ENCODE data around the gene ARHGEF4.

ARHGEF4 gene

DNA sequence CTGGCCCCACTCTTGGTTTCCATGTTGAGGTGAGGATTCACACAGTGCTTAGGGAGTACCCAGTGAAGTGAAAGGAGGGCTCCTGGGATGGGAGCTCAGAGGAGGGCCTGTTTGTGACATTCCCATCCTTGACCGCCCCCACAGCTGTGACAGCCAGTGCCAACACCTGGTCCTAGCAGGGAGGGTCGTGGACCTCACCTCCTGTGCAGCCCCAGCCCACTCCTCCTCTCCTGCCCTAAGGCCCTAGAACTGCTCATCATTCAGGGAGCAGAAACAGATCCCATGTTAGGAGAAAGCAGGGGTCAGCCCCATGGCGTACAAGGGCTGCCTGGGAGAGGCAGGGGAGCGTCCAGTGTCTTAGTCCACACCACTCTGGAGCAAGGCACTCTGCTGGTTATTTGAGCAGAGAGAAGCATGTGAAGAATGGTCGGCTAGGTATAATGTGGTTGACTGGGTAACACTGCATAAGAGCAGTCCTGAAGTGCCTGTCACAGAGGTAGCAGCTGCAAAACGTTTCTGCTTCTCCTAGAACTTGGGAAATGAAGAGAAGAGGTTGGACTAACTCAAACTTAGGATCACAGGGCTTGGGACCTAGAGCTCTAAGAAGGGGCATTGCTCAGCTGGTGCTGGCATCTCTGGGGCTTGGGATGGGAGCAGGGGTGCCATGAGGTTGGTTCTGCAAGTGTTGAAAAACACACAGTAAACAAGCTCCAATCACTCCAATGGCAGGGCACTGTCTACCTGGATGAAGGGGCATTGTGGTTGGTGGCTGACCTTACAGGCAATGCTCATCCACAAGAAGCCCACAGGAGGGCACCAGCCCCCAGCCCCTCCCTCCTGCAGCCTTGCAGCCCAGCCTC, 200.9 kb downstream of the ARHGEF4 start:
- DNase-seq (ENCODE audit: low read depth in 2 of 2) = no peak

DNA sequence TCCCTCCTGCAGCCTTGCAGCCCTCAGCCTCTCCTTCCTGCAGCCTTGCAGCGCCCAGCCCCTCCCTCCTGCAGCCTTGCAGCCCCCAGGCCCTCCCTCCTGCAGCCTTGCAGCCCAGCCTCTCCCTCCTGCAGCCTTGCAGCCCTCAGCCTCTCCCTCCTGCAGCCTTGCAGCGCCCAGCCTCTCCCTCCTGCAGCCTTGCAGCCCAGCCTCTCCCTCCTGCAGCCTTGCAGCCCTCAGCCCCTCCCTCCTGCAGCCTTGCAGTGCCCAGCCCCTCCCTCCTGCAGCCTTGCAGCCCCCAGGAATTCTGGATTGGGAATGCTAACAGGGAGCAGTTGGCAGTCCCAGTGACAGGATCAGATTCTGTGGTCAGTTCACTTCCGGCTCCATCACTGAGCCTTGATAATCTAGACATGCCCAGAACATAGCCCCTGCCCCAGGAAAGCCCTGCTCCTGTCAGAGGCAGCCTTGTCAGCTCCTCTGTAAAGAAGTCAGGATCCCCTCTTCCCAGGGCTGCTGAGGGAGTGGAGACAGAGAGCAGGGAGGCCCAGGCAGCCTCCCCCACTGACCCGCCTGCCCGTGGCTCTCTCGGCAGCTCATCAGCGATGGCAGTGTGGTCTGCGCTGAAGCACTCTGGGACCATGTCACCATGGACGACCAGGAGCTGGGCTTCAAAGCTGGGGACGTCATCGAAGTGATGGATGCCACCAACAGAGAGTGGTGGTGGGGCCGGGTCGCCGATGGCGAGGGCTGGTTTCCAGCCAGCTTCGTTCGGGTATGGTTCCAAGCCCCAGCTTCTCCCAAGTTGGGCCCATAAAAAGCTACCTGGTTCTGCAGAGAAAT, 201.8 kb downstream of the ARHGEF4 start:
- DNase-seq (ENCODE audit: low read depth in 2 of 2) = no peak

DNA sequence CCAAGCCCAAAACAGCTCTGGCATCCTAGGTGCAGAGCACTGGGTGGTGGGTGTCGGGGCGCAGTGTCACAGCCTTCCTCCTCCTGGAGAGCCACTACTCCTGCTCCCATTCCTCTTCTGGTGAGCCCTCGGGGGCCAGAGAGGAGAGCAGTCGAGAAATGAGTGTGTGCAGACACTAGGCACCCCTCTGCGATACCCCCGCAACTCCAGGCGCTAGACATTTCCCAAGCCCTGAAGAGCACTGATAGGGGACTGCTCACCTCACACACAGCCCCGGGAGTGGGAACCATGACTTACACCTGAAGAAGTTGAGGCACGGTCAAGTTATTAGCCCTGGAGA, 202.4 kb downstream of the ARHGEF4 start:
- no peak for DNase-seq (ENCODE audit: low read depth in 2 of 2)

DNA sequence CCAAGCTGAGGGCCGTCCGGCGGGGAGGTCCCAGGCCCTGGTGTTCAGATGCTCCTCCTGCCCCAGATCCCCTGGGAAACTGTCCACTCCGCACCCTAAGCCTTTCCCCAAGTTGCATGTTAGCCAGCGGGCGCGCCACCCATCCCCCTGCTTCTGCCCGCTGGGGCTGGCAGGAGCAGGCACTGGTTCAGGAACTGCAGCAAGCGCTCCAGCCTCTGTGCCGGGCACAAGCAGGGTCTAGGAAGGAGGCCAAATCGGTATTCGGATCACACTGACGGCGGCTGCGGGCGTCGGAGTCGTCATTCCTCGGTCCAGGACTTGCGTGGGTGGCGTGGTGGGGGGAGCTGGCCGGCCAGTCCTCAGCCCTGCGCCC, 202.8 kb downstream of the ARHGEF4 start:
- no peak for DNase-seq (ENCODE audit: low read depth in 2 of 2)

DNA sequence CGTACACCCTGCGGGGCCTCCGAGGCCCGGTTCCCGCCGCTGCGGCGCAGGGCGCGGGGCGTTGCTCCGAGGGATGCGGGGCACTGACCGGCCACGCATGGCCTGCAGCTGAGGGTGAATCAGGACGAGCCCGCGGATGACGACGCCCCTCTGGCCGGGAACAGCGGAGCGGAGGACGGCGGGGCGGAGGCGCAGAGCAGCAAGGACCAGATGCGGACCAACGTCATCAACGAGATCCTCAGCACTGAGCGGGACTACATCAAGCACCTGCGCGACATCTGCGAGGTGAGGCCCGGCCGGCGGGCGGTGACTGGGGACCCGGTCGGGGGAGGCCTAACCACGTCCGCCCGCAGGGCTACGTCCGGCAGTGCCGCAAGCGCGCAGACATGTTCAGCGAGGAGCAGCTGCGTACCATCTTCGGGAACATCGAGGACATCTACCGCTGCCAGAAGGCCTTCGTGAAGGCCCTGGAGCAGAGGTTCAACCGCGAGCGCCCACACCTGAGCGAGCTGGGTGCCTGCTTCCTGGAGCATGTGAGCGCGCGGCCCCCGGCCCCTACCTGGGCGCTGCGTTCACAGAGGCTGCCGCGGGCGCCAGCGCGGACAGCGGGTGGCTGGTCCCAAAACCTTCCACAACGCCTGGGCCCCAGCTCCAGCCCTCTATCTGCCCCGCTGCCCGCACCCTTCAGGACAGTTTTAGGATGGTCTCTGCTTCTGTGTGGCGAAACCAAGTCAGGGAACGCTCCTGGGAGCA, 203.4 kb downstream of the ARHGEF4 start:
- no peak for DNase-seq (ENCODE audit: low read depth in 2 of 2)

DNA sequence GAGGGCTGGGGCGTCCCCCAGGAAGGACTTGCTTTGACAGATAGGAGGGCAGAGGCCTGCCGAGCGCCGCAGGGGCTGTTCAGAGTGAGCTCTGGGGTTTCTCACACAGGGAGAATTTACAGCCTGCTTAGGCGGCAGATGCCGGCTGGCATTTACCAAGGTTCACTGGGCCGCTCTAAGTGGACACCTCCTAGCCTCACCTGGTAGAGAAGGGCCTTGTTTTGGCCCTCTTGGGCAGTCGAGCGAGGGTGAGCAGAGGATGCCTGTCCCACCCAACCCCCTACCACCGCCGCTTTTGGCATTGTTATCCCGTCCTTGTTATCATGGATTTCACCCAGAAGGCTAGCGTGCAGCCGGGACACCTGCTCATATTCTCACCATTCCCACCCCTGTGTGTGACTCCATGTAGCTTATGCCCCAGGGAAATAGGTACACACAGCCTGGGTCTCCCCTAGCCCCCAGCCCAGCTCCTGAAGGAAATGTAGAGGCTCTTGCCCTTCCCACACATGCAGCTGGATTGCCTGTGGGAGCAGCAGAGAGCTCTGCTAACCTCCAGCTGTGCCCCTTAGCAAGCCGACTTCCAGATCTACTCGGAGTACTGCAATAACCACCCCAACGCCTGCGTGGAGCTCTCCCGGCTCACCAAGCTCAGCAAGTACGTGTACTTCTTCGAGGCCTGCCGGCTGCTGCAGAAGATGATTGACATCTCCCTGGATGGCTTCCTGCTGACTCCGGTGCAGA, 204.1 kb downstream of the ARHGEF4 start:
- DNase-seq (ENCODE audit: low read depth in 2 of 2) = no peak

DNA sequence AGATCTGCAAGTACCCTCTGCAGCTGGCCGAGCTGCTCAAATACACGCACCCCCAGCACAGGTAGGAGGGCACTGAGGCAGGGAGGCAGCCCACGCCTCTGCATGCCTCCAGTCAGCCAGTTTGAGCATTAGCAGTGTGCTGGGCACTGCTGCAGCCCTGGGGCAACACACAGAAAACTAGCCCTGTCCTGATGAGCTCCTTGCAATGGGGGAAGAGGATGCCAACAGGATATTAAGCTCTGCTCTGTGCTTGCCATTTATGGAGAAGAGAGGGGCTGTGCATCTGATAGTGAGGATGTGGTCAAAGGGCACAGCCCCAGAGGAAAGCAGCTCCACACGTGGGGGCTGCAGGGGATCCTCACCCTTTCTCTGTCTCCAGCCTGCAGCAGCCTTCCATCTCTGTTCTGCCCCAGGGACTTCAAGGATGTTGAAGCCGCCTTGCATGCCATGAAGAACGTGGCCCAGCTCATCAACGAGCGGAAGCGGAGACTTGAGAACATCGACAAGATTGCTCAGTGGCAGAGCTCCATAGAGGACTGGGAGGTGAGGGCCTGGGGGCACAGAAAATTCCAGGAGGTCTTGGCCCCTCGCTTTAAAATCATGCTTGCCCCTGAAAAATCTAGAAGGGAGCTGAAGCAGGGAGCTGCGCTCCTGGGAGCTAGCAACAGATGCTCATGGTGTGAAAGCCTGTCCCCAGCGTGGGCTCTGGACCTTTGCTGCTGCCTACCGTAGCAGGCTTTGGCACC, 204.9 kb downstream of the ARHGEF4 start:
- no peak for DNase-seq (ENCODE audit: low read depth in 2 of 2)

DNA sequence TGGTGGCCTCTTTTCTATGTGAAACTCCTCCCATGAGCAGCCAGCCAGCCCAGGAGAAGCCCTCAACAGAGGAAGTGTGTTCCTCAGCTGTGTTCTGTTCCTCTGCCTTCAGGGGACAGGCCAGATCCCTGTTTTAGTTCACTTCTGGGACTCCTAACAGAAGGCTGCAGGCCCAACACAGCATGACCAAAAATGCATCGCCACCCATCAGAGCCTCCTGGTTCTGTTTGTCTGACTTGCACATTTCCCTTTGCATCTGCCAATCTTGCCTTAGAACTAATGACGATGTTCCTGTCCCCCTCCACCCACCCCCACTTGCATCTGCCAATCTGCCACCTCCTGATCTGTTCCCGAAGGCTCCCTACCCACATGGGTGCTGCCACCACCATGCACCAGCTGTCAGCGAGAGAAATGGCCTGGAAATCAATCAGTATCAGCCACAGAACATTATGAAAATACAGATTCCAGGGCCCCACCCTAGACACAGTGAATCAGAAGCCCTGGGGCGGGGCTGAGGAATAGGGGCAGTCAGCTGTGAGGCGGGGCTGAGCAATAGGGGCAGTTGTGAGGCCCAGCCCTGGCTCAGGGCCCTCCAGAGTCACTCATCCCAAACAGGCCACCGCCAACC, 205.5 kb downstream of the ARHGEF4 start:
- DNase-seq (ENCODE audit: low read depth in 2 of 2) = no peak

DNA sequence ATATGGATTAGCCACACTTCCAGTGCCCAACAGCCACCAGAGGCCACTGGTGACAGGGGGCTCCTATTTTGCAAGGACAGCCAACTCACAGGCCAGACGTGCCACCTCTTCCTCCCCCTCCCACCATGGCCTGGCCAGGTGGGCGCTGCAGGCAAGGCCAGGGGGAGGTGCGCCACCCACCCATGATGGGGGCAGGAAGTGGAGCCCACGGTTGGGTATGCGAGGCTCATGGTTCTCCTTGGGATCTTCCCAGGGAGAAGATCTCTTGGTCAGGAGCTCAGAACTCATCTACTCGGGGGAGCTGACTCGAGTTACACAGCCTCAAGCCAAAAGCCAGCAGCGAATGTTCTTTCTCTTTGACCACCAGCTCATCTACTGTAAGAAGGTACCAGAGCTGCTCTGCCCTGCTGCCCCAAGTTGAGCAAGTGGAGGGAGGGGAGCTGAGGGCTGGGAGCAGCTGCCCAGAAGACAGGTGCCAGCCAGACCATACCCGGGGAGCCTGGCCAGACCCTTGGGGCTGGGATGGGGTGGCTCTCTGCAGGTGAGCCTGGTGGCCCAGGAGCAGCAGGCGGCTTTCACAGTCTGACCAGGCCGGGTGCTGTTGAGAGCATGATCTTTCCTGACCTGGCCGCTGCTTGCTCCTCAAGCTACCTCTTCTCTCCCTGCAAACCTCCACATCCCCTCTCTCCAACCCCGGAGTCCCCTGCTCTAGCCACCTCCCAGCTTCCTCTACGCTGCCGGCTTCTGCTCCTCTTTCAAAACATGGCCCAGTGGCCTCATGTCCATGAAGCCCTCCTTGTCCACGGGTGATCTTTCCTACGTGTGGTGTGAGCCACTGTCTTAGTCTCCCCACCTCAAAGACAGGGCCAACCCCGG, 206.7 kb downstream of the ARHGEF4 start:
- DNase-seq (ENCODE audit: low read depth in 2 of 2) = no peak

DNA sequence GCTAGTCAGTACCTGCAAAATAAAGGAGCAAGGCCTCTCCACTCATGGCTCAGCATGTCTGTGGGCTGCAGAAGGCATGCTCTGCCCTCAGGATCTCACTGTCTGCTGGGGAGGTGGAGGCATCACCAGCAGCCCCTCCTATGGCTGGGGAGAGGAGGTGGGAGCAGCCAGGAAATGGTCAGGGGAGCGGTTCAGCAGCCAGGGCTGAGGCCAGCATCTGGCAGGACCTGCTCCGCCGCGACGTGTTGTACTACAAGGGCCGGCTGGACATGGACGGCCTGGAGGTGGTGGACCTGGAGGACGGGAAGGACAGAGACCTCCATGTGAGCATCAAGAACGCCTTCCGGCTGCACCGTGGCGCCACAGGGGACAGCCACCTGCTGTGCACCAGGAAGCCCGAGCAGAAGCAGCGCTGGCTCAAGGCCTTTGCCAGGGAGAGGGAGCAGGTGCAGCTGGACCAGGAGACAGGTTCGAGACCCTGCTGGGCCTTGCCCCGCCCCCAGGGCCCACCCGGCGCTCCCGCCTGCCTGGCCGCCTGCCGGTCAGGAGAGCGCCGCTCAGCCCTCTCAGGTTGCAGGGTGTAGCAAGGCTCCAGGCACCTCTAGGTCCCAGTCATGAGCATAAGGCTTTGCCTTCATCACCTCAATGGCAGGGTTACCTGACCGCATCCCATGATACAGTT, 207.5 kb downstream of the ARHGEF4 start:
- DNase-seq (ENCODE audit: low read depth in 2 of 2) = no peak

DNA sequence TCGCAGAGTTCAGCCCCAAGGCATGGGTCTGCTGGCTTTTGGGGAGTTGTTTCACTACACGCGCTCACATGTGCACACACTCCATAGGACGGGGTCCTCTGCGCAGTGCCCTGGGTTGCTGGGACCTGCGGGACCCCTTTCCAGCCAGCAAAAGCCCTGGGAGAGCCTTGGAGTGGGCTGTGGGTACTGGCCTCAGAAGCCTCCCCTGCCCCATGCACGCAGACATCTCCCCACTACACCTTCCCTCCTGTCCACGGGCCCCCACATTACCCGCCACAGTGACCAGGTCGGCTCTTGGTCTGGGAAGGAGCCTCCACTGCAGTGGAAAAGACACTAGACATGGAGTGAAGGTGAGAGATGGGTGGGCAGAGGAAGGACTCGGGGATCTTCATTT, 208.0 kb downstream of the ARHGEF4 start:
- DNase-seq (ENCODE audit: low read depth in 2 of 2) = no peak

DNA sequence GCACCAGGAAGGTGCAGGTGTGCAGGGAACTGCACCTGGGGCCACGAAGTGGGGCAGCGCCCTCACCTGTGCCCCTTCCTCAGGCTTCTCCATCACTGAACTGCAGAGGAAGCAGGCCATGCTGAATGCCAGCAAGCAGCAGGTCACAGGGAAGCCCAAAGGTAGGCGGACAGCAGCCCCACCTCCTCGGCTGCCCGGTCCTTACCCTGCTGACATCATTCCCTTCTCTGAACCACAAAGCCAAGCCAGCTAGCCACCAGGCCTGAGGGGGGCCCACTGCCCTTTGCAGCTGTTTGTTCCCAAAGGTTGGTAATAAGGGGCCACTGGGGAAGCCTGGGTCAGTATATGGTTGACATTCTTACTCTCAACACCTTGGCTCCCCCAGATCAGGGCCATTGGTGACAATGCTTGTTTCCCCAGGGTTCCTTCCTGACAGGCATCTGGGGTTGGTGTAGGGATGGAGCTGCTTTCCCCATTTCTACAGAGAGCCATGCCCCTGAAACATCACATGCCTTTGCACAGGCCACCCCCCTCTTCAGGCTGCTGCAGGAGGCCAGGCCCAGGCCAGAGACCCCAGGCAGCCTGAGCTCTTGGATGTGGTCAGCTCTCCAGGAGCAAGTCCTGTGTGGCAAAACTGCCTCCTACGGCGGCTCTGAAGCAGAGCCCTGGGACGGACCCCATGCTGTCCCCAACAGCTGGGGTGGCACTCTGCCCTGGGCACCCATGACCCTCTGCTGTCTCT, 208.7 kb downstream of the ARHGEF4 start:
- DNase-seq (ENCODE audit: low read depth in 2 of 2) = no peak

DNA sequence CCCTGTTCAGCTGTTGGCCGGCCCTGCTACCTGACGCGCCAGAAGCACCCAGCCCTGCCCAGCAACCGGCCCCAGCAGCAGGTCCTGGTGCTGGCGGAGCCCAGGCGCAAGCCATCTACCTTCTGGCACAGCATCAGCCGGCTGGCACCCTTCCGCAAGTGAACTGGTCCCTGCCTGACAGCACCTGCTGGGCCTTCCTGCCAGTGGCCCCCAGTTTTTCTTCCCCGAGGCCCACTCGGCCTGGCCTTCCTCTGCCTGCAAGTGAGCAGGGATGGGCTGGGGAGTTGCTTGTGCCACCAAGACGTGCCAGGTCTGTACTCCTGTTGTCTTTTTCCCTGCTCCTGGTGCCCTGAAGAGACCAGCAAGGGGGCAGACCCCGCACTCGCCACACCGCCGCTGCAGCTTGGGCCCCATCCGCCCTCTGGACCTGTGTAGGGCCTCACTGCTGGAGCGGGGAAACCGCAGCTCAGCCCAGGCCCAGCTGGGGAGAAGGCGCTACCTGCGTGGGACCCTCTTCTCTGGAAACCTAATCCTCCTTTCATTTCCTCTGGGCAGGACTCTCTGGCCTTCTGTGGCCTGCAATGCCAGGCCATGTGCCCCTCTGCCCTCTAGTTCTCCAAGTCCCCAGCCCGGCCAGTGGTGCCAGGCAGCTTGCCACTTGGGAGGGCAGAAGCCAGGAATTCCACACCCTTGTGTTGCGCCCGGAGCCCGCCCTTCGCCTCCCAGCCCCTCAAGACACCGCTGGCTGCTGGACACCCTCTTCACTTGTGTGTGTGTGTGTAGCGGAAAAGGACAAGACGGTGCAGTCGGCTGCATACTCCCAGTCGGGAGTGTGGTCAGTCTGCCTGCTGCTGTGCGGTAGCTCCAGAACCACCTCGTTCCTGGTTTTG, 209.6 kb downstream of the ARHGEF4 start:
- DNase-seq (ENCODE audit: low read depth in 2 of 2) = no peak

DNA sequence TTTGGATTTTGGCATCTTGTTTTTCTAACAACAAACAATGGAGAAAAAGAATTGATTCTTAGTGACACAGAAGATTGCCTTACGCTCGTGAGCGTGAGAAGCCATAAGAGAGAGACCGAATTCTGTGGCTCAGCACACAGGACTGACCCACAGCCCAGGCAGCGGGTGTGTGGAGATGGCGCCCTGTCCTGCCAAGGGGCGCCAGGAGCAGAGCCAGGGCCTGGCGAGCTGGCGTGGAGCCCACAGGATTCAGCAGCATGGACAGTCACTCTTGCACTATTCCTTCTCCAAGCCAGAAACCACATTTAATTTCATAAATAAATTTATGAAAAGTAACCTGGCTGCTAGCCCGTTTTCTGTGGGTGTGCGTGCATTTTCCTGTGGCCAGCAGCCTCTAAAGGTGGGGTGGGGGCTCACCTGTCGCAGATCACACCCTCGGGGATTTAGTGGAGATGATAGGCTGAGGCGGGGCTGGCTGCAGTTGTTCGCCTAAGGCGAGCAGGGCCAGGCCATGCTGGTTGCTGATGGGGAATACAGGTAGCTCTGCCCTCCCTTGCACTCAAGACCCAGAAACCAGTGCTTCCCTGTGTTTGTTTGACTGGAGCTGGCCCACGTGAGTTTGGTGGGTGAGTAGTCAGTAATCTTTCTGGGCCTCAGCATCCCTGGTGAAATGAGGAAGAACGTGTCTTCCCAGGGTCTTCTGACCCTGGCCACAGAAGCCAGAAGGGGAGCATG, 210.4 kb downstream of the ARHGEF4 start:
- no peak for DNase-seq (ENCODE audit: low read depth in 2 of 2)

DNA sequence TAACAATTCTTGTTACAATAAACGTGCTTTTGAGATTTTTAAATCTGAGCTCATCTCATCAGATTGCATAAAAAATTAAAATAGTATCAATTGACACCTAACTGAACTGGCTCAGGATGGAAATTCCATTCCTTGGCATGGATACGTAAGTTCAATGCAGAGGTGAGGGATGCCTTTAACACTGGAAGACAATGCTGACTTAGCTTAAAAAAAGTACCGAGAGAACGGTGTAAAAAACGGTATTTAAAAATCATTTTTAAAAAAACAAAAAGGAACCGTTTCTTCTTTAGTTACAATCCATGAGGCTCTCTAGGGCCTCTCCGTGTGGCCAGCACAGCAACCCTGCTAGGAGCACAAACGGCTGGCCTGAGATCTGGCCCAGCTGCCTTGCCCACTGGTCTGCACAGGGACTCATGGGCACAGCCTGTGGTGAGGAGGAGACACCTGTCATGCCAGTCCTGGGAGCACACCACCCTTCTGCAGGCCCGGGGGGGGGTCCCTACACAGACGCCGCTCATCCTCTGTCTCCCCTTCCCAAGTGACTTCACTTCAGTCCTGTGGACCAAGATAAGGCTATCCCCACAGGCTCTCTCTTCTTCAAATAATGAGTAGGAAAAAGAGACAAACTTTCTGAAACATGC, 211.3 kb downstream of the ARHGEF4 start:
- no peak for DNase-seq (ENCODE audit: low read depth in 2 of 2)

DNA sequence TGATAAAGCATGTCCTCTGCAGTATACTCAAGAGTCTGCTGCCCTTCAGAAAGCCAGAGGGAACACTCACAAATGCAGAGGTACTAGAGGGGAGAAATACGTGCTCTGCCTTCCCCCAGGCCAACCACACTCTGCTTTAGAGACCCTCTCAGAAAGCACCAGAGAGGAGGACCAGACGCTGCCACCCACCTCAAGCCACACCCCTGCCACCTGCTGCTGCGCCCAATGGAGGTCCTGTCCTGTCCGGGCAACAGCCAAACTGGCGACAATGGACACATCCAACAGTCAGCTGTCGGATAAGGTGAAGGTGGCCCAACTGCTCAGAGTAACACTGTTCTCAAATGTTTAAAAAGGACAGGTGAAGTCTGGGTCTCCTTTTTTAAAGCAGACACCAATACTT, 211.9 kb downstream of the ARHGEF4 start:
- DNase-seq (ENCODE audit: low read depth in 2 of 2) = no peak

All from activated CD4-positive, alpha-beta T cell treated with anti-CD3 and anti-CD28 coated beads for 24 hours (primary cell).